Common myeloid progenitor, CD34-positive (primary cell): Measurements from ENCODE around the gene HYOU1.

Source experiments
- CTCF ChIA-PET: fragments of 350-600 bp; sonication (Branson Sonifier 250); formaldehyde crosslinking; loops from one replicate; lab custom pipeline; 2021; ENCODE audit warnings: antibody characterized with exemption; lab: Charles Lee
- POLR2A ChIA-PET: fragments of 350-600 bp; sonication (Branson Sonifier 250); formaldehyde crosslinking; loops from one replicate; lab custom pipeline; 2021; ENCODE audit warnings: antibody characterized with exemption; lab: Charles Lee
- DNase-seq, 3 donors: peaks; one replicate each; pipeline versions ENCODE4 v3.0.0 to v3.0.0-alpha.2; 2013
- H3K27ac ChIP-seq, 2 experiments: 1 replicate in 1 of 2; 2 replicates in 1 of 2; pipeline ENCODE4 v1.7.0; 2013; ENCODE audit warnings: inconsistent platforms in 2 of 2, low read length in 2 of 2, mild to moderate bottlenecking in 2 of 2, low read depth in 1 of 2, moderate library complexity in 1 of 2; ENCODE audit not compliant: severe bottlenecking in 2 of 2, insufficient read depth in 1 of 2, poor library complexity in 1 of 2
- H3K27me3 ChIP-seq, 5 experiments: replicated peaks in 2 of 5; 1 replicate in 3 of 5; 2 replicates in 2 of 5; pipeline versions ENCODE4 v1.6.1 to v1.7.0; 2013; ENCODE audit warnings: low read length in 4 of 5, mild to moderate bottlenecking in 2 of 5, moderate library complexity in 2 of 5, inconsistent platforms in 1 of 5; ENCODE audit not compliant: insufficient read depth in 5 of 5, control insufficient read depth in 4 of 5
- H3K36me3 ChIP-seq, 4 experiments: 1 replicate in 2 of 4; 2 replicates in 2 of 4; pipeline versions ENCODE4 v1.6.1 to v1.7.0; 2013; ENCODE audit warnings: low read length in 3 of 4, control low read depth in 1 of 4, mild to moderate bottlenecking in 1 of 4; ENCODE audit not compliant: control insufficient read depth in 4 of 4, insufficient read depth in 4 of 4
- H3K4me1 ChIP-seq, 4 experiments: 1 replicate in 3 of 4; 2 replicates in 1 of 4; pipeline versions ENCODE4 v1.6.1 to v1.7.1; 2013; ENCODE audit warnings: low read length in 3 of 4, mild to moderate bottlenecking in 3 of 4, control low read depth in 1 of 4, inconsistent platforms in 1 of 4, moderate library complexity in 1 of 4; ENCODE audit not compliant: control insufficient read depth in 4 of 4, insufficient read depth in 4 of 4; ENCODE audit errors: control extremely low read depth in 1 of 4
- H3K4me3 ChIP-seq, 7 experiments: 1 replicate in 4 of 7; 2 replicates in 3 of 7; pipeline versions ENCODE4 v1.5.1 to v1.7.0; 2013; ENCODE audit warnings: mild to moderate bottlenecking in 7 of 7, low read length in 6 of 7, moderate library complexity in 6 of 7, inconsistent platforms in 2 of 7, low read depth in 2 of 7, control low read depth in 1 of 7; ENCODE audit not compliant: insufficient read depth in 4 of 7, control insufficient read depth in 1 of 7; ENCODE audit errors: extremely low read depth in 1 of 7
- H3K9me3 ChIP-seq, 5 experiments: 1 replicate in 4 of 5; 2 replicates in 1 of 5; pipeline versions ENCODE4 v1.6.1 to v1.7.1; 2013; ENCODE audit warnings: low read length in 4 of 5, mild to moderate bottlenecking in 2 of 5, inconsistent platforms in 1 of 5, low read depth in 1 of 5, moderate library complexity in 1 of 5; ENCODE audit not compliant: control insufficient read depth in 4 of 5, insufficient read depth in 2 of 5; ENCODE audit errors: control extremely low read depth in 1 of 5
- WGBS: methylation state at CpG from one replicate; pipeline ENCODE4 v1.1.5; 2013; ENCODE audit not compliant: insufficient coverage; 5-methylcytosine and 5-hydroxymethylcytosine counted together

Gene HYOU1

GRCh38 chr11:119092880-119093842 lies 36.2 kb upstream of the HYOU1 start:
- ChIA-PET POLR2A (interaction anchor here (0.6 to 2.6 kb wide), 4 partner anchors 8 to 54 kb away, joined by 3 to 19 read pairs (median 4); partner anchors contain the start of gene HMBS), CTCF (interaction anchor here (0.7 to 2.8 kb wide), 6 partner anchors 9 to 217 kb away, joined by 3 to 25 read pairs (median 6); partner anchors contain the start of genes HMBS and VPS11)
- H3K9me3 ChIP-seq: no peaks in the 10 kb centered on the region
- no peak for DNase-seq
- H3K27me3 ChIP-seq: no peaks in the 10 kb centered on the region
- peak overlapping the region in 6 of 7 experiments; percentile 15 to 90 (median 81) for H3K4me3 ChIP-seq
- peaks cover 11 to 49% (median 36%) of the 10 kb centered on the region in 4 experiments for H3K4me1 ChIP-seq
- 93% methylated on average over 6 of the region's 12 CpGs for WGBS
- peak overlapping the region; percentile 48 to 88 for H3K27ac ChIP-seq
- H3K36me3 ChIP-seq: peaks cover 9 to 60% (median 20%) of the 10 kb centered on the region in 4 experiments

DNA sequence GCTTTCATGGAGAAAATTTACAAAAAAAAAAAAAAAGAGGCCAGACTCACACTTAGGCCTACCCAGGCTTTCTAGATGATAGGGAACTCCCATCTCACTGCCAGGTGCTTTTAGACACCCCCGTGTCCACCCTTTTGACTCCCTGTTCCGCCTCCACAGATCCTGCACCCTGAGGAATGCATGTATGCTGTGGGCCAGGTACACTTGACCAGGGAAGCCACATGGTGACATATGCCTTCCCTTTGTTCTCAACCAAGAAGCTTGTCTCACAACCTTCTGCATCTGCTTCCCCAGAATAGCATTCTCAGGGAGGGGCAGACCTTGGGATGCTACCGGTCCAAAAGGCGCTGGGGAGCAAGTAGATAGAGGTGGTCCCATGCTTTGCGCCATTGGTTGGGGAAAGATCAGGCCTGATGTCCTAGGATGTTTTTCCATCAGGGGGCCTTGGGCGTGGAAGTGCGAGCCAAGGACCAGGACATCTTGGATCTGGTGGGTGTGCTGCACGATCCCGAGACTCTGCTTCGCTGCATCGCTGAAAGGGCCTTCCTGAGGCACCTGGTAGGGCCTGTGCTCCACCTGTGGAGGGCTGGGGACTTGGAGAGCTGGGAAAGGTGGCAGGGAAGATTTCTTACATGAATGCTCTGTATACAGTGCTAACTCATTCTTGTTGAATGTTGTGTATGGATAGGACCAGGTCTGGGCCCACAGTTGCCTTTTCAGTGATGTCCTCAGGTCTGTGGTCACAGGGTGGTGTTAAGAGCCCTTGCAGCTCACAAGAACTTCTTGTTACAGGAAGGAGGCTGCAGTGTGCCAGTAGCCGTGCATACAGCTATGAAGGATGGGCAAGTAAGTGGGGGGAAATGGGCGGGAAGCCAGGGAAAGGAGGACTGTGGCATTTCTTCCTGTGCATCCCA lies 35.2 kb upstream of the HYOU1 start:
- WGBS: 96% methylated on average over 12 of the region's 13 CpGs
- CTCF ChIA-PET: interaction anchor here (1.0 to 2.8 kb wide), 5 partner anchors 10 to 28 kb away, joined by 3 to 8 read pairs (median 4); partner anchors contain the start of genes DPAGT1 and VPS11
- Histone ChIP-seq H3K27me3 (no peaks in the 10 kb centered on the region), H3K4me1 (peaks cover 15 to 59% (median 45%) of the 10 kb centered on the region in 4 experiments), H3K9me3 (no peaks in the 10 kb centered on the region), H3K27ac (peak overlapping the region in 1 of 2 experiments; percentile 88), H3K36me3 (peaks cover 5 to 50% (median 14%) of the 10 kb centered on the region in 4 experiments), H3K4me3 (peak overlapping the region in 2 of 7 experiments; percentile 79 to 90)
- no peak for DNase-seq
- POLR2A ChIA-PET: interaction anchor here (0.6 kb wide), 1 partner anchor 14 kb away, joined by 4 read pairs; no protein-coding TSS in a partner anchor

DNA sequence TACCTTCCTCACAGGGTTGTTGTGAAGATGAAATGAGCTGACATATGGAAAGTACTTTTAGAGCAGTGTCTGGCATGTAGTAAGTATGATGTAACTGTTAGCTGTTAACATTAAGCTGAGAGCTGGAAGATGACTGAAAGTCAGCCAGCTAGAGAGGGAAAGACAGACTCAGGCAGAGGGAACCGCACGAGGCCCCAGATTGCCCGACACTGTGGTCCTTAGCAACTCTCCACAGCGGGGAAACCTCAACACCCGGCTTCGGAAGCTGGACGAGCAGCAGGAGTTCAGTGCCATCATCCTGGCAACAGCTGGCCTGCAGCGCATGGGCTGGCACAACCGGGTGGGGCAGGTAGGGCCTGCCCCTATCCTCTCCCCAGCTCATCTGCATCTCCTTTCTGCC lies 34.2 kb upstream of the HYOU1 start:
- no peak for DNase-seq
- Histone ChIP-seq H3K4me1 (peaks cover 19 to 64% (median 51%) of the 10 kb centered on the region in 4 experiments), H3K4me3 (no peak overlapping the region), H3K36me3 (peaks cover 0 to 40% (median 10%) of the 10 kb centered on the region in 4 experiments), H3K27ac (no peak overlapping the region), H3K27me3 (no peaks in the 10 kb centered on the region), H3K9me3 (no peaks in the 10 kb centered on the region)
- ChIA-PET CTCF (interaction anchor here (0.8 to 2.8 kb wide), 6 partner anchors 8 to 232 kb away, joined by 3 to 8 read pairs (median 4); partner anchors contain the start of genes DPAGT1 and VPS11), POLR2A (no interaction called here)
- 96% methylated on average over 7 of the region's 9 CpGs for WGBS

DNA sequence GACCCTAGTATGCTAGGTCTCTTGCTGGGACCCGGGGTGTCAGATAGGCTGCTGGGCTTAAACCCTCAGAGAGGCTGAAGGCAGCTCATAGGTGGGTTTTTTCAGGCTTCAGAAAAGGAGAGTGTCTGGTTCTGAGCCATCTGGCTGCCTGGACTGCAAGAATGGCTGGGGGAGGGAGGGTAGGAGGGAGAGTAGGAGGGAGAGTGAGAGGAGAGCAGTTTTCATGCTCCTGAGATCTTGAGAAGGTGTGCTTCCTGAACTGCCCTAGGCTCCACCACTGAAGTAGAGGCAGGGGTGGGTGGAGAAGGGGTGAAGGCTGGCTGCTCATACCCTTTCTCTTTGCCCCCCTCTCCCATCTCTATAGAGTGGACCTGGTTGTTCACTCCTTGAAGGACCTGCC lies 32.3 kb upstream of the HYOU1 start:
- H3K36me3 ChIP-seq: peaks cover 0 to 40% (median 10%) of the 10 kb centered on the region in 4 experiments
- no peaks in the 10 kb centered on the region for H3K27me3 ChIP-seq
- no peak for DNase-seq
- POLR2A ChIA-PET: no interaction called here
- H3K4me3 ChIP-seq: no peak overlapping the region
- WGBS: 100% methylated on average over 1 of the region's 1 CpG
- H3K9me3 ChIP-seq: no peaks in the 10 kb centered on the region
- CTCF ChIA-PET: interaction anchor here (0.7 kb wide), 1 partner anchor 35 kb away, joined by 3 read pairs; no protein-coding TSS in a partner anchor
- peaks cover 26 to 75% (median 59%) of the 10 kb centered on the region in 4 experiments for H3K4me1 ChIP-seq
- peak overlapping the region in 1 of 2 experiments; percentile 69 for H3K27ac ChIP-seq

GRCh38 chr11:119088406-119088805 lies 31.4 kb upstream of the HYOU1 start:
- Histone ChIP-seq H3K27ac (peak overlapping the region in 1 of 2 experiments; percentile 69), H3K4me1 (peaks cover 23 to 71% (median 52%) of the 10 kb centered on the region in 4 experiments), H3K4me3 (no peak overlapping the region), H3K27me3 (no peaks in the 10 kb centered on the region), H3K36me3 (peaks cover 0 to 34% (median 9%) of the 10 kb centered on the region in 4 experiments), H3K9me3 (no peaks in the 10 kb centered on the region)
- DNase-seq: no peak
- 98% methylated on average over 9 of the region's 9 CpGs for WGBS
- ChIA-PET CTCF (interaction anchor here (0.7 to 1.0 kb wide), 2 partner anchors 11 to 34 kb away, joined by 3 read pairs; no protein-coding TSS in a partner anchor), POLR2A (no interaction called here)

GRCh38 chr11:119087747-119088241 lies 30.8 kb upstream of the HYOU1 start:
- peak overlapping the region in 3 of 7 experiments; percentile 9 to 42 (median 21) for H3K4me3 ChIP-seq
- peaks cover 0 to 31% (median 7%) of the 10 kb centered on the region in 4 experiments for H3K36me3 ChIP-seq
- POLR2A ChIA-PET: interaction anchor here (0.8 to 1.6 kb wide), 2 partner anchors 20 to 31 kb away, joined by 3 to 5 read pairs; partner anchors contain the start of gene VPS11

More at GRCh38 chr11:119087747-119088241, 30.8 kb upstream of the HYOU1 start:
- H3K4me1 ChIP-seq: peaks cover 19 to 65% (median 46%) of the 10 kb centered on the region in 4 experiments
- no peaks in the 10 kb centered on the region for H3K27me3 ChIP-seq
- no CpG with 5 or more reads among the region's 2 CpGs for WGBS
- DNase-seq: peak; percentile 79 to 97 (median 94)
- H3K27ac ChIP-seq: peak overlapping the region in 1 of 2 experiments; percentile 69
- no peaks in the 10 kb centered on the region for H3K9me3 ChIP-seq
- CTCF ChIA-PET: interaction anchor here (0.8 kb wide), 1 partner anchor 21 kb away, joined by 3 read pairs; no protein-coding TSS in a partner anchor
